Stomach (tissue), 9 donors: ENCODE results near the gene TM2D1. TPM values are rescaled to one million over a fixed set of nuclear protein-coding genes. Genes with fewer than 3 reads are reported as not detected.
A peak's percentile ranks its signal among the peaks of the same experiment; 100 is the strongest.

Experiments
- DNase-seq, 2 donors: peaks; one replicate each; pipeline versions ENCODE4 v3.0.0 to v3.0.0-alpha.2; 2013 to 2019
- H3K27ac ChIP-seq, 5 donors: fragments of 200-600 bp in 4 of 5; sonication (generic) in 4 of 5; one replicate each; pipeline ENCODE4 v1.5.1; 2013 to 2019; ENCODE audit warnings: mild to moderate bottlenecking in 1 of 5, moderate library complexity in 1 of 5
- H3K27me3 ChIP-seq, 3 donors: fragments of 200-600 bp; sonication (generic); one replicate each; pipeline ENCODE4 v1.5.1; 2017 to 2019; ENCODE audit warnings: mixed run types in 1 of 3
- H3K36me3 ChIP-seq, 4 donors: fragments of 200-600 bp; sonication (generic); 1 replicate in 3 of 4; 2 replicates in 1 of 4; pipeline ENCODE4 v1.5.1; 2016 to 2019
- H3K4me1 ChIP-seq, 4 donors: fragments of 200-600 bp; sonication (generic); one replicate each; pipeline ENCODE4 v1.5.1; 2016 to 2019
- H3K4me3 ChIP-seq, 4 donors: fragments of 200-600 bp; sonication (generic) in 3 of 4; one replicate each; pipeline ENCODE4 v1.5.1; 2016 to 2019; ENCODE audit warnings: mild to moderate bottlenecking in 1 of 4
- H3K9me3 ChIP-seq, 4 donors: fragments of 200-600 bp; sonication (generic); one replicate each; pipeline ENCODE4 v1.5.1; 2016 to 2019
- EP300 ChIP-seq: sonication (generic); formaldehyde crosslinking; IDR thresholded peaks from one replicate; pipeline ENCODE4 v1.6.1; 2017; ENCODE audit warnings: antibody characterized with exemption
- POLR2A ChIP-seq, 4 donors: fragments of 450-650 bp; IDR thresholded peaks; one replicate each; pipeline ENCODE4 v1.6.1; 2016; ENCODE audit warnings: antibody characterized with exemption in 4 of 4, control low read depth in 2 of 4, mild to moderate bottlenecking in 1 of 4, moderate library complexity in 1 of 4
- POLR2AphosphoS5 ChIP-seq, 3 donors: sonication (generic); formaldehyde crosslinking; IDR thresholded peaks; one replicate each; pipeline ENCODE4 v1.6.1; 2016; ENCODE audit warnings: antibody characterized with exemption in 3 of 3
- WGBS, 5 donors: extraction: QIAGEN DNeasy Blood & Tissue Kit in 3 of 5; methylation state at CpG; one replicate each; pipeline versions ENCODE4 v1.1.5 to v1.1.7; 2013 to 2018; 5-methylcytosine and 5-hydroxymethylcytosine counted together
- intact Hi-C: fragments of 100-400 bp; cut with DNase I; formaldehyde crosslinking; loops from one replicate; pipeline ENCODE4 v1.15.1; 2023; ENCODE audit warnings: low total_unique reads
- polyA plus RNA-seq, 3 donors: library from polyadenylated mRNA; stranded (reverse); fragments of 200-250 nt; gene quantifications; one replicate each; pipeline ENCODE4 v1.2.3, GENCODE V29; 2013
- total RNA-seq, 5 donors: library from RNA; depleted of rRNA; stranded (reverse); fragments of >200 nt; gene quantifications; one replicate each; pipeline versions ENCODE4 v1.1.0 to v1.2.3, GENCODE V29; 2014 to 2016
- TF ChIP-seq, protein P1 (sequence below), 7 experiments: fragments of 450-650 bp in 4 of 7; fragments of 200-600 bp in 3 of 7; sonication (generic) in 3 of 7; IDR thresholded peaks; one replicate each; pipeline ENCODE4 v1.5.1; 2016 to 2019; ENCODE audit warnings: antibody characterized with exemption in 7 of 7, control low read depth in 2 of 7, mild to moderate bottlenecking in 1 of 7
- donor health status: healthy with polysubstance abuse.
- donor health status: Bipolar disorder and iron deficiency.
- donor health status: healthy.

TM2D1 gene
- total and polyA plus RNA-seq, 8 donors: 15.6 to 184 (median 41.4) TPM

GRCh38 chr1:61642475-61643232 lies 82.3 kb downstream of the TM2D1 start:
- Histone ChIP-seq H3K27ac (peak overlapping the region in 2 of 5 donors; percentile 72 to 84), H3K27me3 (no peaks in the 10 kb centered on the region), H3K36me3 (no peaks in the 10 kb centered on the region), H3K4me3 (no peak overlapping the region), H3K9me3 (no peaks in the 10 kb centered on the region), H3K4me1 (peaks cover 11 to 56% (median 42%) of the 10 kb centered on the region in 4 donors)
- WGBS, 5 donors: 53 to 60% (median 58%) methylated on average over 5 of the region's 5 CpGs
- peak in 1 of 2 donors; percentile 12 for DNase-seq
- TF ChIP-seq POLR2A (IDR thresholded peaks at IDR 0.05) (no peak), POLR2AphosphoS5 (IDR thresholded peaks at IDR 0.05) (no peak), EP300 (no peak)
- TF ChIP-seq, protein P1, sequence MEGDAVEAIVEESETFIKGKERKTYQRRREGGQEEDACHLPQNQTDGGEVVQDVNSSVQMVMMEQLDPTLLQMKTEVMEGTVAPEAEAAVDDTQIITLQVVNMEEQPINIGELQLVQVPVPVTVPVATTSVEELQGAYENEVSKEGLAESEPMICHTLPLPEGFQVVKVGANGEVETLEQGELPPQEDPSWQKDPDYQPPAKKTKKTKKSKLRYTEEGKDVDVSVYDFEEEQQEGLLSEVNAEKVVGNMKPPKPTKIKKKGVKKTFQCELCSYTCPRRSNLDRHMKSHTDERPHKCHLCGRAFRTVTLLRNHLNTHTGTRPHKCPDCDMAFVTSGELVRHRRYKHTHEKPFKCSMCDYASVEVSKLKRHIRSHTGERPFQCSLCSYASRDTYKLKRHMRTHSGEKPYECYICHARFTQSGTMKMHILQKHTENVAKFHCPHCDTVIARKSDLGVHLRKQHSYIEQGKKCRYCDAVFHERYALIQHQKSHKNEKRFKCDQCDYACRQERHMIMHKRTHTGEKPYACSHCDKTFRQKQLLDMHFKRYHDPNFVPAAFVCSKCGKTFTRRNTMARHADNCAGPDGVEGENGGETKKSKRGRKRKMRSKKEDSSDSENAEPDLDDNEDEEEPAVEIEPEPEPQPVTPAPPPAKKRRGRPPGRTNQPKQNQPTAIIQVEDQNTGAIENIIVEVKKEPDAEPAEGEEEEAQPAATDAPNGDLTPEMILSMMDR (IDR thresholded peaks at IDR 0.05): no peak
- intact Hi-C loops: no loop called here

- WGBS, 5 donors: 18 to 26% (median 19%) methylated on average over 23 of the region's 23 CpGs
- Histone ChIP-seq H3K27me3 (no peaks in the 10 kb centered on the region), H3K9me3 (no peaks in the 10 kb centered on the region), H3K4me3 (peak overlapping the region; percentile 5 to 26 (median 18)), H3K27ac (peak overlapping the region; percentile 1 to 84 (median 72)), H3K36me3 (no peaks in the 10 kb centered on the region), H3K4me1 (peaks cover 11 to 62% (median 47%) of the 10 kb centered on the region in 4 donors)
- TF ChIP-seq EP300 (no peak), POLR2A (IDR thresholded peaks at IDR 0.05) (no peak), POLR2AphosphoS5 (IDR thresholded peaks at IDR 0.05) (peak in 1 of 3 donors; percentile 22)
- TF ChIP-seq, protein P1 (IDR thresholded peaks at IDR 0.05): peak in 5 of 7 experiments; percentile 46 to 65 (median 54)
- DNase-seq: peak; percentile 76 to 90
- intact Hi-C loops: no loop called here
Observed at GRCh38 chr1:61641578-61642336, 83.2 kb downstream of the TM2D1 start.

GRCh38 chr1:61640531-61641530 lies 84.1 kb downstream of the TM2D1 start:
- Histone ChIP-seq H3K27ac (peak overlapping the region in 4 of 5 donors; percentile 69 to 84 (median 74)), H3K36me3 (no peaks in the 10 kb centered on the region), H3K27me3 (no peaks in the 10 kb centered on the region), H3K4me1 (peaks cover 11 to 67% (median 47%) of the 10 kb centered on the region in 4 donors), H3K4me3 (peak overlapping the region; percentile 5 to 26 (median 18)), H3K9me3 (no peaks in the 10 kb centered on the region)
- WGBS, 5 donors: 70 to 80% (median 76%) methylated on average over 22 of the region's 22 CpGs
- peak in 1 of 2 donors; percentile 48 for DNase-seq
- TF ChIP-seq POLR2AphosphoS5 (IDR thresholded peaks at IDR 0.05) (no peak), POLR2A (IDR thresholded peaks at IDR 0.05) (no peak), EP300 (no peak)
- TF ChIP-seq, protein P1 (IDR thresholded peaks at IDR 0.05): no peak
- intact Hi-C loops: no loop called here
